GM12878 (cell line): ENCODE data around the gene USF1. TPM values are rescaled to one million over a fixed set of nuclear protein-coding genes. Genes with fewer than 3 reads are reported as not detected.

Source experiments
- CEBPB ChIP-seq, 2 experiments: fragments of 150-350 bp in 1 of 2; IDR thresholded peaks; 2 replicates each; pipeline ENCODE4 v1.6.1; 2012 to 2014; ENCODE audit warnings: low read depth in 2 of 2, low read length in 2 of 2, borderline replicate concordance in 1 of 2, inconsistent platforms in 1 of 2
- EZH2 ChIP-seq: IDR thresholded peaks from 2 replicates; pipeline ENCODE4 v1.6.1; 2012; ENCODE audit warnings: low read depth, mild to moderate bottlenecking, control low read depth, inconsistent platforms, low read length, borderline replicate concordance; ENCODE audit not compliant: control insufficient read depth
- MTA2 ChIP-seq: fragments of 450-650 bp; IDR thresholded peaks from 2 replicates; pipeline ENCODE4 v1.6.1; 2016; ENCODE audit warnings: low read depth, mild to moderate bottlenecking, moderate library complexity
- PAX5 ChIP-seq: IDR thresholded peaks from 2 replicates; pipeline ENCODE4 v1.6.1; 2011; ENCODE audit warnings: low read depth, low read length, borderline replicate concordance
- RAD21 ChIP-seq: IDR thresholded peaks from 2 replicates; pipeline ENCODE4 v1.6.1; 2011; ENCODE audit warnings: mild to moderate bottlenecking, low read depth, low read length, moderate library complexity; ENCODE audit not compliant: insufficient read depth
- SMARCA5 ChIP-seq: fragments of 450-650 bp; IDR thresholded peaks from 2 replicates; pipeline ENCODE4 v1.6.1; 2017; ENCODE audit warnings: mild to moderate bottlenecking
- TAF1 ChIP-seq: IDR thresholded peaks from 2 replicates; pipeline ENCODE4 v1.6.1; 2011; ENCODE audit warnings: mild to moderate bottlenecking, low read depth, low read length, borderline replicate concordance
- USF1 ChIP-seq: IDR thresholded peaks from 2 replicates; pipeline ENCODE4 v1.6.1; 2011; ENCODE audit warnings: borderline replicate concordance, low read depth, mild to moderate bottlenecking, moderate library complexity, mixed read lengths, low read length; ENCODE audit not compliant: insufficient read depth; ENCODE audit errors: extremely low read length
- ZBTB11 ChIP-seq: fragments of 450-650 bp; formaldehyde crosslinking; IDR thresholded peaks from 2 replicates; pipeline ENCODE4 v1.5.0; 2022; ENCODE audit warnings: mild to moderate bottlenecking, missing genetic modification characterization
- ZNF207 ChIP-seq: fragments of 450-650 bp; IDR thresholded peaks from 2 replicates; pipeline ENCODE4 v1.6.1; 2014; ENCODE audit warnings: antibody characterized with exemption, mild to moderate bottlenecking, borderline replicate concordance
- polyA plus RNA-seq, 11 experiments: library from polyadenylated mRNA; depleted of rRNA in 4 of 11; unstranded in 6 of 11; stranded (reverse) in 5 of 11; fragments of >200 nt; fragmentation: Nextera tagmentation in 4 of 11; fragmentation: Illumina TruSeq in 1 of 11; extraction: Ambion mirVana in 4 of 11; extraction: Trizol in 1 of 11; gene quantifications; 1 replicate in 1 of 11; 2 replicates in 10 of 11; pipeline versions ENCODE4 v1.2.1 to v1.2.3, GENCODE V29; 2011 to 2016; ENCODE audit warnings: inconsistent platforms in 2 of 11, missing spikeins in 2 of 11, low read depth in 1 of 11
- total RNA-seq, 4 experiments: library from RNA; depleted of rRNA in 3 of 4; stranded (reverse); fragments of >200 nt in 3 of 4; fragmentation: Illumina TruSeq in 1 of 4; extraction: Trizol in 1 of 4; gene quantifications; 2 replicates each; pipeline versions ENCODE4 v1.2.1 to v1.2.3, GENCODE V29; 2013 to 2021

The USF1 gene
- total and polyA plus RNA-seq, 10 of the 15 experiments (the other 5 are each of a cell fraction or from before 2014, with no cell fraction given): 9.4 to 92.1 (median 53.5) TPM

- no peak for TF ChIP-seq CEBPB (IDR thresholded peaks at IDR 0.05; ENCODE audit: borderline replicate concordance in 1 of 2, low read depth in 2 of 2, low read length in 2 of 2)
- TF ChIP-seq USF1: no peak
- no peak for TF ChIP-seq ZNF207
- TF ChIP-seq EZH2: no peak
- TF ChIP-seq MTA2: no peak
- no peak for TF ChIP-seq PAX5
- TF ChIP-seq RAD21: no peak
- no peak for TF ChIP-seq ZBTB11 (CRISPR knock-in tag)
- no peak for TF ChIP-seq TAF1
- TF ChIP-seq SMARCA5: no peak
These were observed 36.7 kb upstream of the USF1 start (continued) for GRCh38 chr1:161082483-161082882.
